Ascending aorta (tissue), 2 donors: Measurements from ENCODE around the gene VSTM4. TPM values are rescaled to one million over a fixed set of nuclear protein-coding genes. Genes with fewer than 3 reads are reported as not detected.

Experiments
- DNase-seq, 2 donors: peaks; one replicate each; pipeline ENCODE4 v3.0.0-alpha.2; 2019; ENCODE audit warnings: low spot score in 2 of 2
- H3K27ac ChIP-seq, 2 donors: fragments of 200-600 bp; sonication (generic); one replicate each; pipeline ENCODE4 v1.5.1; 2016 to 2017; ENCODE audit warnings: mild to moderate bottlenecking in 1 of 2
- H3K27me3 ChIP-seq: fragments of 200-600 bp; sonication (generic); one replicate; pipeline ENCODE4 v1.5.1; 2017
- H3K36me3 ChIP-seq, 2 donors: fragments of 200-600 bp; sonication (generic); one replicate each; pipeline ENCODE4 v1.5.1; 2016
- H3K4me1 ChIP-seq, 2 donors: fragments of 200-600 bp; sonication (generic); one replicate each; pipeline ENCODE4 v1.5.1; 2016 to 2017; ENCODE audit warnings: mild to moderate bottlenecking in 1 of 2
- H3K4me3 ChIP-seq, 2 donors: fragments of 200-600 bp; sonication (generic); one replicate each; pipeline ENCODE4 v1.5.1; 2016 to 2017; ENCODE audit warnings: mild to moderate bottlenecking in 1 of 2
- H3K9me3 ChIP-seq, 2 donors: fragments of 200-600 bp; sonication (generic); one replicate each; pipeline ENCODE4 v1.5.1; 2016
- intact Hi-C: fragments of 100-400 bp; cut with DNase I; formaldehyde crosslinking; loops from one replicate; pipeline ENCODE4 v1.15.1; 2023
- total RNA-seq: library from RNA; depleted of rRNA; stranded (reverse); fragments of >200 nt; gene quantifications from one replicate; pipeline ENCODE4 v1.1.0, GENCODE V29; 2016
- TF ChIP-seq, protein P1 (sequence below), 3 experiments: fragments of 200-600 bp in 2 of 3; fragments of 450-650 bp in 1 of 3; sonication (generic) in 2 of 3; IDR thresholded peaks; one replicate each; pipeline ENCODE4 v1.5.1; 2016 to 2019; ENCODE audit warnings: antibody characterized with exemption in 3 of 3, mild to moderate bottlenecking in 1 of 3, moderate library complexity in 1 of 3

The VSTM4 gene
- total RNA-seq, 1 donor from 2014 or later: 17.7 TPM

DNA sequence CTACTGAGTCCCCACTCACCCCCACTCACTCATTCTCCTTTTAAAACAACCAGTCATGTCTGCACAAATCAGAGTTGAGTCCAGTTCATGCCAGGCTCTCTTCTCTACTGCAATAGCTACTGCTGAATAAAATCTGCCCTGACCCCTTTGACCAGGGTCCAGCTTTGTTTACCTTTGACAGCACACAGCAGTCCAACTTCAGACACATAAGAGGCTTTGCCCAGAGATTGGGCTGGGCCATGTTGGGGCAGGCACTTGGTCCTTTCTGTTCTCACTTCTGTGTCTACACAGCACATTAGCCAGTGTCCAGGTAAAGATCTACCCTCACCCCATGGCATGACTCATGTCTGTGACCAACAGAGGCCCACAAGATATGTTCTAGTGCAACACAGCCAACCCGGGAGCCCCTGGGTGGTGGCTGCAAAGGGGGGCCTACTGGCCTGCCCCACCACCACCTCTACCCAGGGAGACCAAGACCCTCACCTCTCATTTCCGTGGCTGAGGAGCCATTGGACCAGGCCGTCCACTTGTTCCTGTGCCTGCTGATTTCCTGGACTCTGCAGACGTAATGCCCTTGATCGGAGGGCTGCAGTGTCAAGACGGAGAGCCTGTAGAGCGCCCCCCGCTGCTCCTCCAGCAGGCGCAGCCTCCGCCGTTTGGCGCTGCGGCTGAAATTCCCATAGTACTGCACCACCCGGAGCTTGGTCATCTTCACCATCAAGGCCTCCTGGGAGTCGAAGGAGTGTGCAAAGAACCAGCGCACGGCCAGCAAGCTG, 8.0 kb downstream of the VSTM4 start:
- intact Hi-C loops: no loop called here
- H3K4me3 ChIP-seq: no peak overlapping the region
- no peaks in the 10 kb centered on the region for H3K36me3 ChIP-seq
- TF ChIP-seq, protein P1, sequence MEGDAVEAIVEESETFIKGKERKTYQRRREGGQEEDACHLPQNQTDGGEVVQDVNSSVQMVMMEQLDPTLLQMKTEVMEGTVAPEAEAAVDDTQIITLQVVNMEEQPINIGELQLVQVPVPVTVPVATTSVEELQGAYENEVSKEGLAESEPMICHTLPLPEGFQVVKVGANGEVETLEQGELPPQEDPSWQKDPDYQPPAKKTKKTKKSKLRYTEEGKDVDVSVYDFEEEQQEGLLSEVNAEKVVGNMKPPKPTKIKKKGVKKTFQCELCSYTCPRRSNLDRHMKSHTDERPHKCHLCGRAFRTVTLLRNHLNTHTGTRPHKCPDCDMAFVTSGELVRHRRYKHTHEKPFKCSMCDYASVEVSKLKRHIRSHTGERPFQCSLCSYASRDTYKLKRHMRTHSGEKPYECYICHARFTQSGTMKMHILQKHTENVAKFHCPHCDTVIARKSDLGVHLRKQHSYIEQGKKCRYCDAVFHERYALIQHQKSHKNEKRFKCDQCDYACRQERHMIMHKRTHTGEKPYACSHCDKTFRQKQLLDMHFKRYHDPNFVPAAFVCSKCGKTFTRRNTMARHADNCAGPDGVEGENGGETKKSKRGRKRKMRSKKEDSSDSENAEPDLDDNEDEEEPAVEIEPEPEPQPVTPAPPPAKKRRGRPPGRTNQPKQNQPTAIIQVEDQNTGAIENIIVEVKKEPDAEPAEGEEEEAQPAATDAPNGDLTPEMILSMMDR (IDR thresholded peaks at IDR 0.05): no peak
- no peaks in the 10 kb centered on the region for H3K27me3 ChIP-seq
- DNase-seq: no peak
- H3K9me3 ChIP-seq: no peaks in the 10 kb centered on the region
- peak overlapping the region; percentile 73 to 81 for H3K27ac ChIP-seq
- peaks cover 33 to 79% of the 10 kb centered on the region in 2 donors for H3K4me1 ChIP-seq

DNA sequence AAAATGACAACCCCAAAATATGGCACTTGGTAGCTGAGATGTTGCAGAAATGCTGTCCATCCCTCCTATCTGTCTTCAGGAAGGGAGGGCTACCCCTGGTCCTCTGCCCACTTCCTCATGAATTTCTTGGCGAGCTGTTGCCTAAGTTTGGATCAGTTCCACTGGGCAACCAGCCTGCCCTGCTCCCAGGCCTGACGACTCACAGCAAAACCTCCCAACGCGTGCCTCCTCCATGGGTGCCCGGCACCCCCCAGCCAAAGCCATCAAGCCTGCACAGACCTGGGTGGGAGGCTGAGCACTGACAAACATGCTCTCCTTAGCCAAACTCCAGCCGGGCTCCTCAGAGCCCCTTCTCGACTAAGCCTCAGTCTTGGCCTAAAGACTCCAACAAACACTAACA, 8.9 kb downstream of the VSTM4 start:
- intact Hi-C loops: no loop called here
- Histone ChIP-seq H3K4me1 (peaks cover 33 to 70% of the 10 kb centered on the region in 2 donors), H3K27me3 (no peaks in the 10 kb centered on the region), H3K27ac (peak overlapping the region; percentile 73 to 81), H3K36me3 (no peaks in the 10 kb centered on the region), H3K9me3 (no peaks in the 10 kb centered on the region), H3K4me3 (no peak overlapping the region)
- TF ChIP-seq, protein P1 (IDR thresholded peaks at IDR 0.05): no peak
- peak in 1 of 2 donors; percentile 84 for DNase-seq

DNA sequence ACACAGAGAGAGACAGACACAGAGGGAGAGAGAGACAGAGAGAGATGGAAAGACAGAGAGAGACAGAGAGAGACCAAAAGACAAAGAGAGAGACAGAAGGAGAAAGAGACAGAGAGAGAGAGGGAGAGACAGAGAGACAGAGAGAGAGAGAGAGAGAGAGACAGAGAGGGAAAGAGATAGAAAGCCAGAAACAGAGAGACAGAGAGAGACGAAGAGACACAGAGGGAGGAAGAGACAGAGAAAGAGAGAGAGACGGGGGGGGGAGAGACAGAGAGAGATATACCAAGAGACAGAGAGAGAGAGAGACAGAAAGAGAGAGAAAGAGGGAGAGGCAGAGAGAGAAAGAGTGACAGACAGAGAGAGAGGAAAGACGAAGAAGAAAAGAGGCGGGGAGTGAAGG, 10.2 kb downstream of the VSTM4 start:
- H3K36me3 ChIP-seq: no peaks in the 10 kb centered on the region
- intact Hi-C loops: loop anchor here (2.0 kb wide), 1 partner anchor 24 kb away; no protein-coding TSS in a partner anchor
- peak overlapping the region; percentile 78 to 81 for H3K27ac ChIP-seq
- DNase-seq: no peak
- H3K4me1 ChIP-seq: peaks cover 21 to 57% of the 10 kb centered on the region in 2 donors
- H3K4me3 ChIP-seq: no peak overlapping the region
- H3K27me3 ChIP-seq: no peaks in the 10 kb centered on the region
- H3K9me3 ChIP-seq: no peaks in the 10 kb centered on the region
- TF ChIP-seq, protein P1 (IDR thresholded peaks at IDR 0.05): no peak

DNA sequence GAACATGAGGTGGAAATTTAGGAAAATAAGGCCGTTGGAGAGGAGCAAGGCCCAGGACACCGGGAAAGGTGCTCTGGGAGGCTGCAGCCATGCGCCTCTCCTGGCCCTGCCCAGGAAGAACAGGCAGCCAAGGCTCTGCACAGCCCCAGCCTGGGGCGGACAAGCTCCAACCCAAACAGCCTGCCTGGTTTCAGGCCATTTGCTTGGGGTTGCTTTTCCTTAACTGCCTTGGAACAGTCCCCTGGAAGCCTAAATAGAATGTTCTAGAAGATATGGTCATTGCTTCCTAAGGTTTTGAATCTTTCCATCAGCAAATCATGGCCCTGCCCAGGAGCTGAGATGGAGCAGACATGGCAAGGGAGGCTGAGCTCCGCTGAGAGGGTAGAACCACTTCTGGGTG, 11.0 kb downstream of the VSTM4 start:
- Histone ChIP-seq H3K9me3 (no peaks in the 10 kb centered on the region), H3K36me3 (no peaks in the 10 kb centered on the region), H3K4me3 (peak overlapping the region in 1 of 2 donors; percentile 0), H3K27ac (peak overlapping the region; percentile 78 to 81), H3K27me3 (no peaks in the 10 kb centered on the region), H3K4me1 (peaks cover 18 to 55% of the 10 kb centered on the region in 2 donors)
- intact Hi-C loops: loop anchor here (2.0 kb wide), 1 partner anchor 24 kb away; no protein-coding TSS in a partner anchor
- TF ChIP-seq, protein P1 (IDR thresholded peaks at IDR 0.05): peak in 1 of 3 experiments; percentile 20
- DNase-seq: no peak

DNA sequence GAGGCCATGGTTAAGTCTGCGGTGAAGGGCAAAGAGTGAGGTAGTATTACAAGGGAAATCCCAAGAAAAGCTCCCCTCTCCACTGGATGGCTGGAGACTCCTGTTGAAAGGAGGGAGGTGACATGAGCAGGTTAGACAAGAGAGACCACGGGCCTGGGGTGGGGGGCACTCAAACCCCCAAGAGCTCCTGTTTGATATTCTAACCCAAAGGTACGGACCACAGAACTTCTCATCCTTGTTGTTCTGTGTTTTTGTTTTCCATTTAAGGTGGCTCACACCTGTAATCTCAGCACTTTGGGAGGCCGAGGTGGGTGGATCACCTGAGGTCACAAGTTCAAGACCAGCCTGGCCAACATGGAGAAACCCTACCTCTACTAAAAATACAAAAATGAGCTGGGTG, 11.6 kb downstream of the VSTM4 start:
- Histone ChIP-seq H3K4me1 (peaks cover 18 to 50% of the 10 kb centered on the region in 2 donors), H3K36me3 (no peaks in the 10 kb centered on the region)
- TF ChIP-seq, protein P1 (IDR thresholded peaks at IDR 0.05): no peak

More for the DNA sequence above, 11.6 kb downstream of the VSTM4 start:
- no peaks in the 10 kb centered on the region for H3K9me3 ChIP-seq
- peak overlapping the region; percentile 78 to 81 for H3K27ac ChIP-seq
- DNase-seq: no peak
- no peaks in the 10 kb centered on the region for H3K27me3 ChIP-seq
- intact Hi-C loops: loop anchor here (2.0 kb wide), 1 partner anchor 23 kb away; no protein-coding TSS in a partner anchor
- no peak overlapping the region for H3K4me3 ChIP-seq
